Parathyroid adenoma (tissue), 2 donors: ENCODE results near the gene GJA5.
"Not testable (repeated sequence)": the region's sequence is repeated elsewhere in the genome, so short reads cannot be mapped to it uniquely, and the experiment has no call there.

Experiments
- H2AFZ ChIP-seq: fragments of 300-600 bp; sonication (generic); one replicate; pipeline ENCODE4 v1.7.0; 2017; ENCODE audit warnings: antibody characterized with exemption, mild to moderate bottlenecking
- H3K27ac ChIP-seq: fragments of 300-600 bp; sonication (generic); one replicate; pipeline ENCODE4 v1.7.0; 2017
- H3K27me3 ChIP-seq: fragments of 300-600 bp; sonication (generic); one replicate; pipeline ENCODE4 v1.7.0; 2017; ENCODE audit warnings: low read length; ENCODE audit not compliant: control insufficient read depth, insufficient read depth
- H3K36me3 ChIP-seq: fragments of 300-600 bp; sonication (generic); one replicate; pipeline ENCODE4 v1.7.0; 2017; ENCODE audit warnings: low read length; ENCODE audit not compliant: control insufficient read depth, insufficient read depth
- H3K4me1 ChIP-seq: fragments of 300-600 bp; sonication (generic); one replicate; pipeline ENCODE4 v1.7.0; 2017; ENCODE audit warnings: control low read depth
- H3K4me2 ChIP-seq: fragments of 300-600 bp; sonication (generic); one replicate; pipeline ENCODE4 v1.7.0; 2017; ENCODE audit warnings: low read length
- H3K4me3 ChIP-seq: fragments of 300-600 bp; sonication (generic); one replicate; pipeline ENCODE4 v1.7.0; 2017; ENCODE audit warnings: low read depth, low read length
- H3K79me2 ChIP-seq: fragments of 300-600 bp; sonication (generic); one replicate; pipeline ENCODE4 v1.7.0; 2017; ENCODE audit warnings: control low read depth
- H3K9ac ChIP-seq: fragments of 300-600 bp; sonication (generic); one replicate; pipeline ENCODE4 v1.7.0; 2017; ENCODE audit warnings: mild to moderate bottlenecking
- H3K9me3 ChIP-seq: fragments of 300-600 bp; sonication (generic); one replicate; pipeline ENCODE4 v1.7.0; 2017; ENCODE audit warnings: low read length; ENCODE audit not compliant: control insufficient read depth
- TF ChIP-seq, protein P1 (sequence below): fragments of 300-600 bp; sonication (generic); IDR thresholded peaks from one replicate; pipeline ENCODE4 v1.7.0; 2017; ENCODE audit warnings: antibody characterized with exemption, mild to moderate bottlenecking
- donor health status: primary hyperparathyroidism.

The GJA5 gene

GRCh38 chr1:147738129-147738528 is 22.3 kb downstream of the GJA5 start:
- Histone ChIP-seq H3K9ac (no peak overlapping the region), H2AFZ (no peak overlapping the region), H3K27ac (no peak overlapping the region), H3K27me3 (no peaks in the 10 kb centered on the region), H3K79me2 (no peaks in the 10 kb centered on the region), H3K4me1 (no peaks in the 10 kb centered on the region), H3K4me3 (no peak overlapping the region), H3K9me3 (no peaks in the 10 kb centered on the region), H3K4me2 (no peak overlapping the region), H3K36me3 (no peaks in the 10 kb centered on the region)
- TF ChIP-seq, protein P1, sequence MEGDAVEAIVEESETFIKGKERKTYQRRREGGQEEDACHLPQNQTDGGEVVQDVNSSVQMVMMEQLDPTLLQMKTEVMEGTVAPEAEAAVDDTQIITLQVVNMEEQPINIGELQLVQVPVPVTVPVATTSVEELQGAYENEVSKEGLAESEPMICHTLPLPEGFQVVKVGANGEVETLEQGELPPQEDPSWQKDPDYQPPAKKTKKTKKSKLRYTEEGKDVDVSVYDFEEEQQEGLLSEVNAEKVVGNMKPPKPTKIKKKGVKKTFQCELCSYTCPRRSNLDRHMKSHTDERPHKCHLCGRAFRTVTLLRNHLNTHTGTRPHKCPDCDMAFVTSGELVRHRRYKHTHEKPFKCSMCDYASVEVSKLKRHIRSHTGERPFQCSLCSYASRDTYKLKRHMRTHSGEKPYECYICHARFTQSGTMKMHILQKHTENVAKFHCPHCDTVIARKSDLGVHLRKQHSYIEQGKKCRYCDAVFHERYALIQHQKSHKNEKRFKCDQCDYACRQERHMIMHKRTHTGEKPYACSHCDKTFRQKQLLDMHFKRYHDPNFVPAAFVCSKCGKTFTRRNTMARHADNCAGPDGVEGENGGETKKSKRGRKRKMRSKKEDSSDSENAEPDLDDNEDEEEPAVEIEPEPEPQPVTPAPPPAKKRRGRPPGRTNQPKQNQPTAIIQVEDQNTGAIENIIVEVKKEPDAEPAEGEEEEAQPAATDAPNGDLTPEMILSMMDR = no peak

DNA sequence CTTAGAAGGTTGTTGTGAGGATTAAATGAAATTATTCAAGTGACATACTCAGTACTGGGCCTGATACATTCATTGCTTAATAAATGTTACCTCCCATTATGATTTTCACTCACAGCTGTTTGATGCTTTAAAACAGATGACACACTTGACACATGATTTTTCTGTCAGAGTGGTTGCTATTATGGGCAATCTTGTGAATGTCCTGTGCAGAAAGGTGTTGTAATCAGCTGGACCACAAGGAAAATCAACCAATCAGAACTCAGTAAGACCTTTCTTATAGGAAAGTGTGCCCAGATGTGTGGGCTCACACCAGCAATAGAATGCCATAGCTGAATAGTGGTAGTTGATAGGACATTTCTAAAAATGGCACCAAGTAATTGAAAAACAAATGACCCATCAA is 23.5 kb downstream of the GJA5 start:
- no peaks in the 10 kb centered on the region for H3K4me1 ChIP-seq
- no peaks in the 10 kb centered on the region for H3K27me3 ChIP-seq
- no peaks in the 10 kb centered on the region for H3K36me3 ChIP-seq
- H3K79me2 ChIP-seq = no peaks in the 10 kb centered on the region
- H3K9me3 ChIP-seq = no peaks in the 10 kb centered on the region
- H2AFZ ChIP-seq = no peak overlapping the region
- TF ChIP-seq, protein P1 = no peak
- H3K4me2 ChIP-seq = no peak overlapping the region
- no peak overlapping the region for H3K27ac ChIP-seq
- H3K9ac ChIP-seq = no peak overlapping the region
- no peak overlapping the region for H3K4me3 ChIP-seq

DNA sequence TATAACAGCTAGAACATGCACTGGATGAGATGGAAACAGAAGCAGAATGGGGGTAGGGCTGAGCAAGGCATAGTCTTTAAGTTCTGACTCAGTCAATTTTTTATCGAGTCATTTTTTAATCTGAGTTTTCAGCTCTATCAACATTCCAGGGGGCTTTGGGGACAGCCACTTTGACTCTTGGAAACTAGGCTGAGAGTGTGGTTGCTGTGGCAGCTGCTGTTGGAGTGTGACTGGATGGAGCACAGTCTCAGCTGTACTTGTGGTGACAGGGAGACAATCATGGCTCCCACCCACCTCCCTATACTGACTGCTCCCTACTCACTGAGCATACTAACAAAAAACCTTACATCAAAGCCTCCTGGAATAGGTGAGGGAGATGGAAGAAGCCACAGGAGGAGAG is 25.0 kb downstream of the GJA5 start:
- H3K4me1 ChIP-seq = no peaks in the 10 kb centered on the region
- H2AFZ ChIP-seq = no peak overlapping the region
- no peaks in the 10 kb centered on the region for H3K79me2 ChIP-seq
- H3K4me3 ChIP-seq = no peak overlapping the region
- TF ChIP-seq, protein P1 = no peak
- H3K27ac ChIP-seq = no peak overlapping the region
- no peak overlapping the region for H3K4me2 ChIP-seq
- no peaks in the 10 kb centered on the region for H3K9me3 ChIP-seq
- H3K27me3 ChIP-seq = no peaks in the 10 kb centered on the region
- no peak overlapping the region for H3K9ac ChIP-seq
- no peaks in the 10 kb centered on the region for H3K36me3 ChIP-seq

GRCh38 chr1:147734291-147734841 is 26.0 kb downstream of the GJA5 start:
- not testable (repeated sequence) for H3K4me2 ChIP-seq, H3K27me3 ChIP-seq

GRCh38 chr1:147729315-147729714 is 31.1 kb downstream of the GJA5 start:
- Histone ChIP-seq H3K27me3 (no peaks in the 10 kb centered on the region), H3K4me1 (no peaks in the 10 kb centered on the region)

More at GRCh38 chr1:147734291-147734841, 26.0 kb downstream of the GJA5 start:
- H3K9me3 ChIP-seq, H3K4me1 ChIP-seq, H3K4me3 ChIP-seq, H3K9ac ChIP-seq, H3K79me2 ChIP-seq, H2AFZ ChIP-seq, H3K36me3 ChIP-seq, H3K27ac ChIP-seq: not testable (repeated sequence)

More at GRCh38 chr1:147729315-147729714, 31.1 kb downstream of the GJA5 start:
- H2AFZ ChIP-seq = no peak overlapping the region
- no peaks in the 10 kb centered on the region for H3K79me2 ChIP-seq
- no peak overlapping the region for H3K4me3 ChIP-seq
- H3K9ac ChIP-seq = no peak overlapping the region
- no peak overlapping the region for H3K27ac ChIP-seq
- TF ChIP-seq, protein P1 = no peak
- H3K9me3 ChIP-seq = no peaks in the 10 kb centered on the region
- no peaks in the 10 kb centered on the region for H3K36me3 ChIP-seq
- H3K4me2 ChIP-seq = no peak overlapping the region
